Lung (tissue), 16 donors: Measurements from ENCODE around the gene C1S. TPM values are rescaled to one million over a fixed set of nuclear protein-coding genes. Genes with fewer than 3 reads are reported as not detected.
A peak's percentile ranks its signal among the peaks of the same experiment; 100 is the strongest.
"Not testable (repeated sequence)": the region's sequence is repeated elsewhere in the genome, so short reads cannot be mapped to it uniquely, and the experiment has no call there.

ENCODE experiments used
- ATAC-seq: fragments of 200-7000 bp; cut with Tn5 transposase; one replicate; pipeline ENCODE4 v1.9.1; 2020; ENCODE audit warnings: moderate number of reproducible peaks; ENCODE audit not compliant: insufficient read depth, low FRiP score
- DNase-seq, 3 donors: peaks; one replicate each; pipeline ENCODE4 v3.0.0-alpha.2; 2013 to 2017
- H3K27ac ChIP-seq, 2 donors: one replicate each; pipeline ENCODE4 v1.5.1; 2013; ENCODE audit warnings: mild to moderate bottlenecking in 2 of 2, moderate library complexity in 2 of 2, control low read depth in 1 of 2, inconsistent platforms in 1 of 2, low read depth in 1 of 2, low read length in 1 of 2
- H3K27me3 ChIP-seq, 3 donors: one replicate each; pipeline ENCODE4 v1.5.1; 2013; ENCODE audit warnings: low read length in 2 of 3; ENCODE audit not compliant: control insufficient read depth in 3 of 3, insufficient read depth in 3 of 3
- H3K36me3 ChIP-seq, 4 donors: one replicate each; pipeline ENCODE4 v1.5.1; 2013; ENCODE audit warnings: low read length in 4 of 4, mild to moderate bottlenecking in 1 of 4, moderate library complexity in 1 of 4; ENCODE audit not compliant: control insufficient read depth in 4 of 4, insufficient read depth in 4 of 4
- H3K4me1 ChIP-seq, 5 donors: one replicate each; pipeline ENCODE4 v1.5.1; 2013; ENCODE audit warnings: low read length in 5 of 5, mild to moderate bottlenecking in 2 of 5, moderate library complexity in 1 of 5; ENCODE audit not compliant: control insufficient read depth in 5 of 5, insufficient read depth in 5 of 5
- H3K4me3 ChIP-seq: one replicate; pipeline ENCODE4 v1.5.1; 2013; ENCODE audit warnings: mild to moderate bottlenecking, control low read depth, moderate library complexity
- H3K9ac ChIP-seq, 2 donors: one replicate each; pipeline ENCODE4 v1.5.1; 2013; ENCODE audit warnings: low read length in 2 of 2, control low read depth in 1 of 2; ENCODE audit not compliant: insufficient read depth in 1 of 2
- H3K9me3 ChIP-seq, 4 donors: one replicate each; pipeline ENCODE4 v1.5.1; 2013; ENCODE audit warnings: low read length in 3 of 4, mild to moderate bottlenecking in 1 of 4, moderate library complexity in 1 of 4; ENCODE audit not compliant: control insufficient read depth in 4 of 4, insufficient read depth in 3 of 4
- CTCF ChIP-seq: IDR thresholded peaks from 2 replicates; pipeline ENCODE4 v1.5.1; 2012; ENCODE audit warnings: mild to moderate bottlenecking; ENCODE audit errors: control extremely low read depth, extremely low read depth
- WGBS, 2 donors: extraction: QIAGEN DNeasy Blood & Tissue Kit; methylation state at CpG; one replicate each; pipeline ENCODE4 v1.1.7; 2013; 5-methylcytosine and 5-hydroxymethylcytosine counted together
- long read RNA-seq, 5 donors: transcript quantifications; one replicate each; lab custom pipeline, GENCODE V29; 2026
- polyA plus RNA-seq, 2 donors: library from polyadenylated mRNA; stranded (reverse); fragments of 200-250 nt; gene quantifications; one replicate each; pipeline ENCODE4 v1.2.1, GENCODE V29; 2013
- total RNA-seq, 2 donors: library from RNA; depleted of rRNA in 1 of 2; stranded (reverse); fragments of >200 nt in 1 of 2; gene quantifications; one replicate each; pipeline ENCODE4 v1.2.1, GENCODE V29; 2014 to 2021
- donor health status: control.
- donor health status: control.
- donor health status: Bipolar disorder and iron deficiency.
- donor health status: healthy.
- donor health status: DM: yes; HTN: yes; CAD: no.

Gene C1S
- total RNA-seq, result 100 to 1,000 TPM; 253 to 291 TPM
- polyA plus RNA-seq, result 100 to 1,000 TPM; 148 to 252 TPM
- long read RNA-seq, donor 1, transcript C1S-202 (12 exons, 2,635 nt), result minor isoform, 5 of 76 reads
- long read RNA-seq, donor 1, transcript C1S-201 (12 exons, 2,972 nt), result major isoform, 11 of 76 reads
- long read RNA-seq, donor 1, partial matches to known transcripts, result 58 of 76 reads
- long read RNA-seq, donor 1, other reads (novel, unspliced or antisense), result 0 of 76 reads
- long read RNA-seq, donor 2, partial matches to known transcripts, result 47 of 47 reads
- long read RNA-seq, donor 2, other reads (novel, unspliced or antisense), result 0 of 47 reads
- long read RNA-seq, donor 3, transcript C1S-201 (12 exons, 2,972 nt), result major isoform, 7 of 27 reads
- long read RNA-seq, donor 3, partial matches to known transcripts, result 15 of 27 reads
- long read RNA-seq, donor 3, other reads (novel, unspliced or antisense), result 0 of 27 reads
- long read RNA-seq, donor 4, partial matches to known transcripts, result 24 of 30 reads
- long read RNA-seq, donor 4, other reads (novel, unspliced or antisense), result 0 of 30 reads
- long read RNA-seq, donor 5, transcript C1S-201 (12 exons, 2,972 nt), result major isoform, 18 of 90 reads
- long read RNA-seq, donor 5, partial matches to known transcripts, result 65 of 90 reads
- long read RNA-seq, donor 5, other reads (novel, unspliced or antisense), result 0 of 90 reads

- peak within 1 kb of the TSS in 1 of 2 donors; percentile 65 for H3K9ac ChIP-seq
- TF ChIP-seq CTCF, result peak; percentile 60
- no peak within 1 kb of the TSS for H3K4me3 ChIP-seq
- peaks cover 0 to 18% (median 2%) of the 10 kb centered on the region in 5 donors for H3K4me1 ChIP-seq
- H3K36me3 ChIP-seq, result no peaks in the 10 kb centered on the region
- peak; percentile 90 to 98 (median 97) for DNase-seq
- ATAC-seq, result peak; percentile 93
- H3K9me3 ChIP-seq, result no peaks in the 10 kb centered on the region
- no peaks in the 10 kb centered on the region for H3K27me3 ChIP-seq
- peak within 1 kb of the TSS; percentile 36 to 55 for H3K27ac ChIP-seq
- WGBS, 2 donors, result 30 to 60% methylated on average over 10 of the region's 10 CpGs
Measured at GRCh38 chr12:7060353-7060954, at the start of gene C1S. Gene C1S (plus strand): TSS chr12:7060718. CDS start chr12:7061913, 1,195 bp downstream.

- WGBS, 2 donors, result 61 to 78% methylated on average over 4 of the region's 4 CpGs
- not testable (repeated sequence) for H3K27ac ChIP-seq, DNase-seq, H3K9ac ChIP-seq, H3K4me1 ChIP-seq, H3K9me3 ChIP-seq, ATAC-seq, H3K4me3 ChIP-seq, H3K27me3 ChIP-seq
- H3K36me3 ChIP-seq, result peaks cover 2 to 21% (median 5%) of the 10 kb centered on the region in 4 donors
Measured at GRCh38 chr12:7011398-7011797, 49.1 kb upstream of the C1S start.

- no peak overlapping the region for H3K9ac ChIP-seq
- H3K27me3 ChIP-seq, result no peaks in the 10 kb centered on the region
- TF ChIP-seq CTCF, result no peak
- peaks cover 1 to 8% (median 4%) of the 10 kb centered on the region in 5 donors for H3K4me1 ChIP-seq
- DNase-seq, result no peak
- 90 to 92% methylated on average over 4 of the region's 4 CpGs for WGBS, 2 donors
- H3K27ac ChIP-seq, result no peak overlapping the region
- no peak overlapping the region for H3K4me3 ChIP-seq
- no peak for ATAC-seq
- no peaks in the 10 kb centered on the region for H3K9me3 ChIP-seq
- H3K36me3 ChIP-seq, result peaks cover 2 to 21% (median 5%) of the 10 kb centered on the region in 4 donors
Measured at GRCh38 chr12:7012024-7012607, 48.4 kb upstream of the C1S start.
